ENCODE measurements around the gene SUCLG2.
A peak's percentile ranks its signal among the peaks of the same experiment; 100 is the strongest.

Gene SUCLG2

DNA sequence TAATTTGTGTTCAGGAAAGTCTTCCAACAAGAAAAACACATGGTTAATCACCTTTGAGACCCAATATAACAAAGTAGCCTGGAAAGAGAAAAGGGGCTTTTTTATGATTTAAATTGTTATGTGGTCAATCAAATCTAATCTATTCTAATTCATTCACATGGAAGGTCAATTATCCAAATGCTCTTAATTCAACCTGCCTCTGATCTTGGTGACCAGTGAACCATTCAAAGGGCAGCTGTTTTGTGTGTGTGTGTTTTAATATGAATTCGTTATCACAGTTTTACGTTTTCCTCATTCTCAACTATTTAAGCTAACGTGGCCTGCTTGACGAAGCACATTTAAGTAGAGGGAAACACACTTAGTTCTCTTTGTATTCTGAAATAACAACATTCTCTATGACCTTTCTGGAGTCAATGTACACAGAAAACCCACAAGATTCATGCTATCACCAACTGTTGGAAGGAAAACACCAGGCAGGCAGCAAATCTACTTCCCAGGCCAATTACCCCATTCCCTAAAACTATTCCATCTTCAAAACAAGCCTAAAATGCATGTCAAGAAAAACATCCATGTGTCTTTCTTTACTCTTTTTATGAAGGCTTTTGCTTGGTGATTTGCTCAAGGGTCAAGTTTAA is 195.4 kb downstream of the SUCLG2 start:
- peak overlapping the region; percentile 4; the same call in 1 of the 2 replicates for H3K27ac ChIP-seq
- H3K27me3 ChIP-seq (ENCODE audit: insufficient read depth, low read depth, severe bottlenecking): no peaks in the 10 kb centered on the region
- H3K9me3 ChIP-seq (ENCODE audit: severe bottlenecking): no peaks in the 10 kb centered on the region
- no peak for TF ChIP-seq CTCF (IDR thresholded peaks at IDR 0.05; ENCODE audit: low read depth, low read length)
- DNase-seq: no peak
- H3K36me3 ChIP-seq: no peaks in the 10 kb centered on the region
- H3K4me3 ChIP-seq (ENCODE audit: low read depth, low read length): no peak overlapping the region

DNA sequence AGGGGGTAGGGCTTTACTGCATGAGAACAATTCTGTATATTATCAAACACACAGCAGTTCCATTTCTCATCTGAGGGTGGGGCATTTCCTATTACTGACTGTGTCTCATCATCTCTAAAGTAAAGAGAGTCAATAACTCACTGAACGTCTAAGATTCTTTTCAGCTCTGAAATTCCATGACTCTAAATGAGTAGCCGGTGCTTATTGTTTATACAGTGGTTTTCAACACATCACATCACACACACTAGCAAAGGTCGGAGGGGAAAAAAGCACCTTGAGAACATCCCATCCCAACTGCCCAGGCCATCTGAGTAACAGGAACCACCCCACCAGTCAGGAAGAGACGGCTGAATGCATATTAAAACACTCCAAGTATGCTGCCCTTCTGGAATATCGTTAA is 196.0 kb downstream of the SUCLG2 start:
- Histone ChIP-seq H3K36me3 (no peaks in the 10 kb centered on the region), H3K4me3 (ENCODE audit: low read depth, low read length) (no peak overlapping the region), H3K27ac (no peak overlapping the region), H3K9me3 (ENCODE audit: severe bottlenecking) (no peaks in the 10 kb centered on the region), H3K27me3 (ENCODE audit: insufficient read depth, low read depth, severe bottlenecking) (no peaks in the 10 kb centered on the region)
- TF ChIP-seq CTCF (IDR thresholded peaks at IDR 0.05; ENCODE audit: low read depth, low read length): no peak
- DNase-seq: no peak

GRCh38 chr3:67453628-67454027 is 200.8 kb downstream of the SUCLG2 start:
- DNase-seq: no peak
- Histone ChIP-seq H3K36me3 (no peaks in the 10 kb centered on the region), H3K9me3 (ENCODE audit: severe bottlenecking) (no peaks in the 10 kb centered on the region), H3K4me3 (ENCODE audit: low read depth, low read length) (no peak overlapping the region), H3K27ac (no peak overlapping the region), H3K27me3 (ENCODE audit: insufficient read depth, low read depth, severe bottlenecking) (no peaks in the 10 kb centered on the region)
- TF ChIP-seq CTCF (IDR thresholded peaks at IDR 0.05; ENCODE audit: low read depth, low read length): no peak

GRCh38 chr3:67450153-67450552 is 204.3 kb downstream of the SUCLG2 start:
- TF ChIP-seq CTCF (IDR thresholded peaks at IDR 0.05; ENCODE audit: low read depth, low read length): no peak
- Histone ChIP-seq H3K27me3 (ENCODE audit: insufficient read depth, low read depth, severe bottlenecking) (no peaks in the 10 kb centered on the region), H3K9me3 (ENCODE audit: severe bottlenecking) (no peaks in the 10 kb centered on the region), H3K4me3 (ENCODE audit: low read depth, low read length) (no peak overlapping the region), H3K27ac (no peak overlapping the region), H3K36me3 (no peaks in the 10 kb centered on the region)
- no peak for DNase-seq

DNA sequence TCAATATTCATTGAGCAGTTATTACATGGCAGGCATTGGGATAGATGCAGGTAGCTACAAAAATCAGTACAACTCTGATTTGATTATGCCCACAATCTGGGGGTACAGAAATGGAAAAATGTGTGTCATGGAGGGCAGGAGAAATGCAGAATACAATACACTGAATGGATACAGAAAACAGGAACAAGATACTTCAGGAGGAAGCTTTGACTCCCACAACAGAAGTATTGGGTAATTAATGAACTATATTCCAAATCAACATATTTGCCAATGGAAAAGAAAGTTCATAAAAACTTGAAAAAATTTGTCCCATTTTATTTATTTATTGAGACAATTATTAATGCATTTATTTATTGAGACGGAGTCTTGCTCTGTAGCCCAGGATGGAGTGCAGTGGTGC is 207.0 kb downstream of the SUCLG2 start:
- no peak overlapping the region for H3K27ac ChIP-seq
- no peak for DNase-seq
- no peak for TF ChIP-seq CTCF (IDR thresholded peaks at IDR 0.05; ENCODE audit: low read depth, low read length)
- no peaks in the 10 kb centered on the region for H3K36me3 ChIP-seq
- H3K4me3 ChIP-seq (ENCODE audit: low read depth, low read length): no peak overlapping the region
- no peaks in the 10 kb centered on the region for H3K27me3 ChIP-seq (ENCODE audit: insufficient read depth, low read depth, severe bottlenecking)
- H3K9me3 ChIP-seq (ENCODE audit: severe bottlenecking): no peaks in the 10 kb centered on the region

DNA sequence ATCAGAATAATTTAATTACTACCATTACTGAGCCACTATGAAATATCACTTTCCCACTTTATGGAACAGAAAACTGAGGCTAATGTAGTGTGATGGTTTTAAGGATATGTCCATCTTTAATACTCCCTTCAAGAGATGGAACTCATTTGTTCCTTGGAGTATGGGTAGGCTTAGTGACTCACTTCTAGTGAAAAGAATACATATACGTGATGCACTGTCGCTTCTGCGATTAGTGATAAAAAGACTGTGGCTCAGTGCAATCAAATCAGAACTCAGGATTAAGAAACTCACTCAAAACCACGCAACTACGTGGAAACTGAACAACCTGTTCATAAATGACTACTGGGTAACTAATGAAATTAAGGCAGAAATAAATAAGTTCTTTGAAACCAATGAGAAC is 216.6 kb downstream of the SUCLG2 start:
- TF ChIP-seq CTCF (IDR thresholded peaks at IDR 0.05; ENCODE audit: low read depth, low read length): no peak
- no peak overlapping the region for H3K4me3 ChIP-seq (ENCODE audit: low read depth, low read length)
- no peaks in the 10 kb centered on the region for H3K36me3 ChIP-seq
- H3K27ac ChIP-seq: no peak overlapping the region
- no peak for DNase-seq
- H3K27me3 ChIP-seq (ENCODE audit: insufficient read depth, low read depth, severe bottlenecking): no peaks in the 10 kb centered on the region
- no peaks in the 10 kb centered on the region for H3K9me3 ChIP-seq (ENCODE audit: severe bottlenecking)

All from WERI-Rb-1 (cell line).